ENCODE results near the gene COLEC12. TPM values are rescaled to one million over a fixed set of nuclear protein-coding genes. Genes with fewer than 3 reads are reported as not detected.

Gene COLEC12
- total RNA-seq, 6 experiments from 2014 or later: 0.05 to 0.21 (median 0.15) TPM; not detected in 1

GRCh38 chr18:434410-434809 lies 66.1 kb downstream of the COLEC12 start:
- H3K4me3 Mint-ChIP-seq: no peak overlapping the region
- no peaks in the 10 kb centered on the region for H3K36me3 Mint-ChIP-seq (ENCODE audit: low read depth)
- H3K27ac Mint-ChIP-seq: no peak overlapping the region
- H3K9me3 Mint-ChIP-seq: no peaks in the 10 kb centered on the region
- peaks cover 20% of the 10 kb centered on the region for H3K4me1 Mint-ChIP-seq (ENCODE audit: low read depth)
- peaks cover 6% of the 10 kb centered on the region for H3K27me3 Mint-ChIP-seq (ENCODE audit: insufficient read depth)
- DNase-seq: no peak
- TF ChIP-seq, protein P1, sequence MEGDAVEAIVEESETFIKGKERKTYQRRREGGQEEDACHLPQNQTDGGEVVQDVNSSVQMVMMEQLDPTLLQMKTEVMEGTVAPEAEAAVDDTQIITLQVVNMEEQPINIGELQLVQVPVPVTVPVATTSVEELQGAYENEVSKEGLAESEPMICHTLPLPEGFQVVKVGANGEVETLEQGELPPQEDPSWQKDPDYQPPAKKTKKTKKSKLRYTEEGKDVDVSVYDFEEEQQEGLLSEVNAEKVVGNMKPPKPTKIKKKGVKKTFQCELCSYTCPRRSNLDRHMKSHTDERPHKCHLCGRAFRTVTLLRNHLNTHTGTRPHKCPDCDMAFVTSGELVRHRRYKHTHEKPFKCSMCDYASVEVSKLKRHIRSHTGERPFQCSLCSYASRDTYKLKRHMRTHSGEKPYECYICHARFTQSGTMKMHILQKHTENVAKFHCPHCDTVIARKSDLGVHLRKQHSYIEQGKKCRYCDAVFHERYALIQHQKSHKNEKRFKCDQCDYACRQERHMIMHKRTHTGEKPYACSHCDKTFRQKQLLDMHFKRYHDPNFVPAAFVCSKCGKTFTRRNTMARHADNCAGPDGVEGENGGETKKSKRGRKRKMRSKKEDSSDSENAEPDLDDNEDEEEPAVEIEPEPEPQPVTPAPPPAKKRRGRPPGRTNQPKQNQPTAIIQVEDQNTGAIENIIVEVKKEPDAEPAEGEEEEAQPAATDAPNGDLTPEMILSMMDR (IDR thresholded peaks at IDR 0.05): no peak

- TF ChIP-seq, protein P1 (IDR thresholded peaks at IDR 0.05): no peak
- DNase-seq: no peak
- Mint-ChIP-seq H3K9me3 (no peaks in the 10 kb centered on the region), H3K27ac (no peak overlapping the region), H3K4me1 (ENCODE audit: low read depth) (peaks cover 20% of the 10 kb centered on the region), H3K4me3 (no peak overlapping the region), H3K27me3 (ENCODE audit: insufficient read depth) (peaks cover 6% of the 10 kb centered on the region), H3K36me3 (ENCODE audit: low read depth) (no peaks in the 10 kb centered on the region)
These were observed 66.5 kb downstream of the COLEC12 start for GRCh38 chr18:433960-434359.

- H3K27me3 Mint-ChIP-seq (ENCODE audit: insufficient read depth): peaks cover 6% of the 10 kb centered on the region; the same call in 1 of the 2 replicates
- DNase-seq: no peak
- H3K36me3 Mint-ChIP-seq (ENCODE audit: low read depth): no peaks in the 10 kb centered on the region
- no peak overlapping the region for H3K4me3 Mint-ChIP-seq
- TF ChIP-seq, protein P1 (IDR thresholded peaks at IDR 0.05): no peak
- no peak overlapping the region for H3K27ac Mint-ChIP-seq
- H3K9me3 Mint-ChIP-seq: no peaks in the 10 kb centered on the region
- H3K4me1 Mint-ChIP-seq (ENCODE audit: low read depth): peaks cover 20% of the 10 kb centered on the region
These were observed 67.2 kb downstream of the COLEC12 start for GRCh38 chr18:433298-433697.

DNA sequence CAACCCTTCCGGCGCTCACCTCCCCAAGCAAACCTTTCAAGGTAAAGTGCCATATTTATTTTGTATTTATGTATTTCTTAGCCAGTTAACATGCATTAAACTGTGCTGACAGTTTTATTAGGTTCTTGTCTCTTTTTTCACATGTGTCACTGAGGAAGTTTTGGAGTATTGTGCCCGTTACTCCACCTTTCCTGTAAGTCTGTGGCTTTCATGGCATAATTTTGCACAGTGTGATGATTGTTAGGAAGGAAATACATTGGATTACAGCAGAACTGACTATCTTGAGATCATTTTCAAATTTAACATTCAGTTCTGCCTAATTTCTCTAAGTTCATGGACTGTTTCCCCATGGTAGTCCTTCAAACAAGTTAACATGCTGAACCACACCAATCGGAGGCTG lies 67.7 kb downstream of the COLEC12 start:
- TF ChIP-seq, protein P1 (IDR thresholded peaks at IDR 0.05): no peak
- no peaks in the 10 kb centered on the region for H3K36me3 Mint-ChIP-seq (ENCODE audit: low read depth)
- peaks cover 20% of the 10 kb centered on the region for H3K4me1 Mint-ChIP-seq (ENCODE audit: low read depth)
- no peak overlapping the region for H3K4me3 Mint-ChIP-seq
- H3K27ac Mint-ChIP-seq: no peak overlapping the region
- peaks cover 6% of the 10 kb centered on the region; the same call in 1 of the 2 replicates for H3K27me3 Mint-ChIP-seq (ENCODE audit: insufficient read depth)
- no peak for DNase-seq
- H3K9me3 Mint-ChIP-seq: no peaks in the 10 kb centered on the region

- TF ChIP-seq, protein P1 (IDR thresholded peaks at IDR 0.05): no peak
- Mint-ChIP-seq H3K4me3 (no peak overlapping the region), H3K4me1 (ENCODE audit: low read depth) (peaks cover 19% of the 10 kb centered on the region), H3K9me3 (no peaks in the 10 kb centered on the region), H3K27me3 (ENCODE audit: insufficient read depth) (peaks cover 9% of the 10 kb centered on the region; the same call in 1 of the 2 replicates), H3K36me3 (ENCODE audit: low read depth) (no peaks in the 10 kb centered on the region), H3K27ac (no peak overlapping the region)
- no peak for DNase-seq
These were observed 71.5 kb downstream of the COLEC12 start for GRCh38 chr18:429030-429429.

- no peaks in the 10 kb centered on the region for H3K9me3 Mint-ChIP-seq
- H3K27ac Mint-ChIP-seq: no peak overlapping the region
- DNase-seq: peak; percentile 30
- no peaks in the 10 kb centered on the region for H3K36me3 Mint-ChIP-seq (ENCODE audit: low read depth)
- no peak overlapping the region for H3K4me3 Mint-ChIP-seq
- H3K4me1 Mint-ChIP-seq (ENCODE audit: low read depth): peaks cover 30% of the 10 kb centered on the region
- TF ChIP-seq, protein P1 (IDR thresholded peaks at IDR 0.05): no peak
- peaks cover 6% of the 10 kb centered on the region; the same call in 1 of the 2 replicates for H3K27me3 Mint-ChIP-seq (ENCODE audit: insufficient read depth)
These were observed 73.5 kb downstream of the COLEC12 start for GRCh38 chr18:427005-427404.
